OCI-LY3 (cell line): Measurements from ENCODE around the gene MYF5.

ENCODE experiments used
- EZH2phosphoT487 ChIP-seq: fragments of 200-600 bp; shearing (Covaris generic); IDR thresholded peaks from 2 replicates; pipeline ENCODE4 v1.6.1; 2018; ENCODE audit warnings: antibody characterized with exemption, mixed run types, low read depth
- TF ChIP-seq, protein P1 (sequence below): fragments of 200-600, 300-600 bp; sonication (generic); IDR thresholded peaks from 2 replicates; pipeline ENCODE4 v1.5.1; 2014; ENCODE audit warnings: antibody characterized with exemption, low read length, low read depth

DNA sequence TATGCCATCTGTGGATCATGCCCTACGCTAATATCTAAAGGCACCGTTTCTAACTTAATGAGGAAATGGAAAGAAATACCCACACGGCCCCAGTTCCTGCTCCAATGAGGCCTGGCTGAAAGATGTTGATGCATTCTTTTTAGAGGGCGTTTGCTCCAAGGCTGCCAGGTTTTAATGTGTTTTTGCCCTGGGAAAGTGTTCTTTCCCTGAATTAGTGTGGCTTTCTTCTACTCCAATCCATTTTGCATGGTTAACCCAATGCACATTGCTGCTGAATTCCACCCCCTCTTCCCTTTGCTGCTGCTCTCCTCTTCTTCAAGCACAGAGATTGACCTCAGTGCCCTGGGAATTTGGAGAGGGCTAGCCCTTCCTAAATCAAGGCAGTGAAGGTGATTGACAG lies 1.1 kb downstream of the MYF5 start:
- TF ChIP-seq, protein P1, sequence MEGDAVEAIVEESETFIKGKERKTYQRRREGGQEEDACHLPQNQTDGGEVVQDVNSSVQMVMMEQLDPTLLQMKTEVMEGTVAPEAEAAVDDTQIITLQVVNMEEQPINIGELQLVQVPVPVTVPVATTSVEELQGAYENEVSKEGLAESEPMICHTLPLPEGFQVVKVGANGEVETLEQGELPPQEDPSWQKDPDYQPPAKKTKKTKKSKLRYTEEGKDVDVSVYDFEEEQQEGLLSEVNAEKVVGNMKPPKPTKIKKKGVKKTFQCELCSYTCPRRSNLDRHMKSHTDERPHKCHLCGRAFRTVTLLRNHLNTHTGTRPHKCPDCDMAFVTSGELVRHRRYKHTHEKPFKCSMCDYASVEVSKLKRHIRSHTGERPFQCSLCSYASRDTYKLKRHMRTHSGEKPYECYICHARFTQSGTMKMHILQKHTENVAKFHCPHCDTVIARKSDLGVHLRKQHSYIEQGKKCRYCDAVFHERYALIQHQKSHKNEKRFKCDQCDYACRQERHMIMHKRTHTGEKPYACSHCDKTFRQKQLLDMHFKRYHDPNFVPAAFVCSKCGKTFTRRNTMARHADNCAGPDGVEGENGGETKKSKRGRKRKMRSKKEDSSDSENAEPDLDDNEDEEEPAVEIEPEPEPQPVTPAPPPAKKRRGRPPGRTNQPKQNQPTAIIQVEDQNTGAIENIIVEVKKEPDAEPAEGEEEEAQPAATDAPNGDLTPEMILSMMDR: no peak
- TF ChIP-seq EZH2phosphoT487: no peak
